Mesodermal cell (in vitro differentiated cells): ENCODE data around the gene ZNF655.

Experiments used
- H3K27ac ChIP-seq: 2 replicates; pipeline ENCODE4 v1.7.0; 2013; ENCODE audit warnings: mild to moderate bottlenecking, low read depth, low read length, moderate library complexity; ENCODE audit not compliant: severe bottlenecking
- H3K36me3 ChIP-seq: 2 replicates; pipeline ENCODE4 v1.7.1; 2013; ENCODE audit warnings: mild to moderate bottlenecking, low read length, moderate library complexity; ENCODE audit not compliant: control insufficient read depth, insufficient read depth
- H3K4me1 ChIP-seq: one replicate; pipeline ENCODE4 v1.7.1; 2013; ENCODE audit warnings: mild to moderate bottlenecking, low read length; ENCODE audit not compliant: insufficient read depth, control insufficient read depth, poor library complexity, severe bottlenecking
- H3K4me3 ChIP-seq: 2 replicates; pipeline ENCODE4 v1.7.0; 2013; ENCODE audit warnings: low read length, control low read depth, mild to moderate bottlenecking; ENCODE audit not compliant: insufficient read depth, poor library complexity, severe bottlenecking; ENCODE audit errors: extremely low read depth
- H3K9me3 ChIP-seq: 2 replicates; pipeline ENCODE4 v1.7.1; 2013; ENCODE audit warnings: mild to moderate bottlenecking, low read length, moderate library complexity; ENCODE audit not compliant: control insufficient read depth
- WGBS, 2 experiments: methylation state at CpG; one replicate each; pipeline ENCODE4 v1.1.5; 2013; ENCODE audit warnings: missing lambda C conversion rate in 2 of 2; ENCODE audit not compliant: insufficient coverage in 2 of 2; 5-methylcytosine and 5-hydroxymethylcytosine counted together

ZNF655 gene

DNA sequence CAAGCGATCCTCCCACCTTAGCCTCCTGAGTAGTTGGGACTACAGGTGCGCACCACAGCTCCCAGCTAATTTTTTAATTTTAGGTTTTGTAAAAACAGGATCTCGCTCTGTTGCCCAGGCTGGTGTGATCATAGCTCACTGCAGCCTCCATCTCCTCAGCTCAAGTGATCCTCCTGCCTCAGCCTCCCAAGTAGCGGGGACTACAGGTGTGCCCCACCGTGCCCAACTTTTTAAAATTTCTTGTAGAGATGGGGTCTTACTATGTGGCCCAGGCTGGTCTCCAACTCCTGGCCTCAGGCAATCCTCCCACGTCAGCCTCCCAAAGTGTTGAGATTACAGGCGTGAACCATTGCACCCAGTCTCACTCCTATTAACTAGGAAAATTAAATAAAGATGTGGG lies 47.1 kb downstream of the ZNF655 start:
- Histone ChIP-seq H3K4me1 (no peaks in the 10 kb centered on the region), H3K9me3 (no peaks in the 10 kb centered on the region), H3K27ac (no peak overlapping the region), H3K4me3 (no peak overlapping the region), H3K36me3 (no peaks in the 10 kb centered on the region)
- WGBS, 2 experiments, result 97 to 100% methylated on average over 4 to 5 of the region's 7 CpGs

DNA sequence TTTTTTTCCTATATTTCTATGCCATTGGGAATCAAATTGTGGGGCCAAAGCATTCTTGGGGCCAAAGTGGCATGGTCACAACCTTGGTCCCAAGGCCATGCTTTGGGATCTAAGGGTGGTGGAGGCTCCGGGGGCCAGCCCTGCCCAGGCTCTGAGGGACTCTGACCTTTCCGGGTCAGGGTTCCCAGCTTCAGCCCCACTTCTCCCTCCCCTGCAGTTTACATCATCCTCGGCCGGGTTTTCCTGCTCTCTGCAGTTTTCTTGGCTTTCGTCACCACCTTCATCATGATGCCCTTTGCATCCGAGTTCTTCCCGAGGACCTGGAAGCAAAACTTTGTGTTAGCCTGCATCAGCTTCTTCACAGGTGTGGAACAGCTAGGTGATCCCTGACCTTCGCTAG lies 48.1 kb downstream of the ZNF655 start:
- WGBS, 2 experiments, result 86 to 89% methylated on average over 8 of the region's 8 CpGs
- Histone ChIP-seq H3K9me3 (no peaks in the 10 kb centered on the region), H3K4me3 (no peak overlapping the region), H3K27ac (no peak overlapping the region), H3K4me1 (no peaks in the 10 kb centered on the region), H3K36me3 (no peaks in the 10 kb centered on the region)

DNA sequence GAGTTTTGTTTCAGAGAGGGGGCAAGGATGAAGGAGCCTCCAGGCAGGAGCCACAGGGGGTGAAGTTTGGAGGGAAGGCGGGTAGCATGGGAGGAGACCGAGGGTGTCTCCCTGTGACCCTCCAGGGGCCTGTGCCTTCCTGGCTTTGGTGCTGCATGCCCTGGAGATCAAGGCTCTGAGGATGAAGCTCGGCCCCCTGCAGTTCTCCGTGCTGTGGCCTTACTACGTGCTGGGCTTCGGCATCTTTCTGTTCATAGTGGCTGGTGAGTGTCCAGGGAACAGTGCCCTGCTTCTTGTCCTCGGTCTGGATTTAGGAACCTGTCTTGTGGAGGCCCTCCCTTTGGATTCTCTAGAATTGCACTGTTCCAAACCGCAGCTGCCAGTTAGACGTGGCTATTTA lies 49.1 kb downstream of the ZNF655 start:
- no peaks in the 10 kb centered on the region for H3K36me3 ChIP-seq
- 64 to 77% methylated on average over 8 of the region's 9 CpGs for WGBS, 2 experiments

DNA sequence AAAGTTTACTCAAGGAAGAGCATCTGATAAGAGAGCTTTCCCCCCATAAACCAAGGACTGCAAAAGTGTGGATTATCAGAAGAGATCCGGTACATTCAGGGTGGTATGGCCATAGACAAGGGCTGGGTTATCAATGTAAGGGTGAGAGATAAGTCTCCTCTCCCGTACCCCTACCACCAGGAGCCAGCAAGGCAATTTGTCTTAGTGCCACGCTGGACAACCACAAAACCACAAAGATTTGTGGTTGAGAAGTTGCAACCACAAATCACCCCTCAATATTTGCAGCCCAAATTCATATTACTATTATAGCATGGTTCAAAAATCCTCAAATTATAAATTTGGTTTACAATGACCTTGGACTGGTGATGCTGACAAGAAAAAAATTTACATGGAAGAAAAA lies 56.1 kb downstream of the ZNF655 start:
- H3K27ac ChIP-seq, result no peak overlapping the region
- no peaks in the 10 kb centered on the region for H3K9me3 ChIP-seq
- H3K36me3 ChIP-seq, result peaks cover 12% of the 10 kb centered on the region
- H3K4me3 ChIP-seq, result no peak overlapping the region
- H3K4me1 ChIP-seq, result peaks cover 14% of the 10 kb centered on the region
- WGBS, 2 experiments, result 100% methylated on average over 1 of the region's 3 CpGs; no CpG with 5 or more reads in 1 of the 2 experiments

More for the DNA sequence above, 49.1 kb downstream of the ZNF655 start:
- H3K4me3 ChIP-seq, result no peak overlapping the region
- no peaks in the 10 kb centered on the region for H3K4me1 ChIP-seq
- H3K9me3 ChIP-seq, result no peaks in the 10 kb centered on the region
- H3K27ac ChIP-seq, result no peak overlapping the region

DNA sequence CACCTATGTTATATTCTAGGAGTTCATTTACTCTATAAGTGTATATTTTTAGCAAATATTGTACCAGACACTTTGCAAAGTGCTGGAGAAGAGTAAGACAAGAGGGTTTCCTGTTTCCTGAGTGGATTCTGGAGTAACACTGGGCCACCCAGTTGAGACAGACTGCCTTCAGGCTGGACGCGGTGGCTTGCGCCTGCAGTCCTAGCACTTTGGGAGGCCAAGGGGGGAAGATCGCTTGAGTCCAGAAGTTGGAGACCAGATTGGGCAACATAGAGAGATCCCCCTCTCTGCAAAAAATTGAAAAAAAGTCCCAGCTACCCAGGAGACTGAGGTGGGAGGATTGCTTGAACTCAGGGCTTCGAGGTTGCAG lies 57.5 kb downstream of the ZNF655 start:
- 75 to 92% methylated on average over 4 to 5 of the region's 5 CpGs for WGBS, 2 experiments
- Histone ChIP-seq H3K9me3 (no peaks in the 10 kb centered on the region), H3K36me3 (peaks cover 27% of the 10 kb centered on the region), H3K4me1 (peaks cover 21% of the 10 kb centered on the region), H3K27ac (peak overlapping the region; percentile 86), H3K4me3 (peak overlapping the region; percentile 95)

DNA sequence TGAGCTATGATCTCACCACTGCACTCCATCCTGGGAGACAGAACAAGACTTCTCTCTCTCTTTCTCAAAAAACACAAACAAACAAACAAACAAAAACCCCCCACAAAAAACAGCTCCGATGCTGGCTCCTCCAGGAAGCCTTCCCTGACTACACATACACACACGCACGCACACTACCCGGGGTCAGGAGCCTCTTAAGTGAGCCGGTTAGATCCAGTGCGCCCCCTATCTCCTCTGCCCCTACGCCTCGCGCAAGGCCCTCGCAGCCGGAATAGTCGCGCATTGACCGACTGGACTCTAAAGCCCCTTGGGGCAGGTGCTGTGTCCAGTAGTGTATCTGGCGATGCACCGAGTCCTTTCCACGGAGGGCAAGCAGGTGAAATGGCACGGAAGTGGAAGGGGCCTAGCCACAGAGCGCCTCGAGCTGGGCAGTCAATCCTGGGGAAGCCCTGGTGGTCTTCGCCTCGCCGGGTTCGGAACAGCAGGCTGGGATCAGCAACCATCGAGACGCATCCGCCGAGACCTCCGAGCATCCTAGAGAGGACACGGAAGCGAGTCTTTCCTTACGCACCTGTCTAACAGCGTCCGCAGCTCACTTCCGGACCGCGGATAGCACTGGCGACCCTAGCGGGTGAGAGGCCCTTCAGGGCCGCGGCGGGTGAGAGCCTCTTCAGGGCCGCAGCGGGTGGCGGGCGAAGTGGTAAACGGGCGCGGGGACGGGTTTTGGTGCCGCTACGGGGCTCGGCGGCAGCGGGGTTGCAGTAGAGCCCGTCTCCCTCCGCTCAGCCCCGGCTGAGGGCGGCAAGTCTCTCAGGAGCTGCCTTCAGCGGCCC lies 58.1 kb downstream of the ZNF655 start, which contains the start of gene ZSCAN25:
ZSCAN25 (plus strand) TSS at position 588 of the 833 bp plus-strand sequence. CDS start 2,661 bp downstream, outside the sequence.
- Histone ChIP-seq H3K27ac (peak within 1 kb of the TSS; percentile 86), H3K4me3 (peak within 1 kb of the TSS; percentile 95), H3K9me3 (no peaks in the 10 kb centered on the region), H3K4me1 (peaks cover 21% of the 10 kb centered on the region), H3K36me3 (peaks cover 33% of the 10 kb centered on the region)
- WGBS, 2 experiments, result 0 to 1% methylated on average over 51 to 55 of the region's 60 CpGs

DNA sequence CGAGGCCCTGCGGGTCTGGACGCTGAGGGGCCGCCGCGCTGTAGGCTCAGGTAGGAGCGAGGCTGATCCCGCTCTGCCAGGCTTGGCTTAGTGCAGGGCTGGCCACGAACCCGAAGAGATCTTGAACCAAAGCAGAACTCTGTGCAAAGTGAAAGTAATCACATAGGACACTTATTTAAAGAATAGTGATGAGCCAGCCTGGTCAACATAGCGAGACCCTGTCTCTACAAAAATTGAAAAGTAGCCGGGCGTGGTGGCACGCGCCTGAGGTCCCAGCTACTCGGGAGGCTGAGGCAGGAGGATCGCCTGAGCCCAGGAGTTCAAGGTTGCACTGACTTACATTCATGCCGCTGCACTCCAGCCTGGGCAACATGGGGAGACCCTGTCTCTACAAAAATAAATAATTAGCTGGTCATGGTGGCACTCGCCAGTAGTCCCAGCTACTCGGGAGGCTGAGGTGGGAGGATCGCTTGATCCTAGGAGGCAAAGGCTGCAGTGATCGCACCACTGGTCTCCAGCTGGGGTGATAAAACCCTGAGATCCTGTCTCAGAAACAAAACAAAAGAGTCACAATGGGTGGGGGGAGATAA lies 58.8 kb downstream of the ZNF655 start:
- H3K36me3 ChIP-seq, result peaks cover 40% of the 10 kb centered on the region
- H3K9me3 ChIP-seq, result no peaks in the 10 kb centered on the region
- peak overlapping the region; percentile 95 for H3K4me3 ChIP-seq
- peaks cover 21% of the 10 kb centered on the region for H3K4me1 ChIP-seq
- H3K27ac ChIP-seq, result peak overlapping the region; percentile 64
- WGBS, 2 experiments, result 17 to 20% methylated on average over 19 to 22 of the region's 22 CpGs

DNA sequence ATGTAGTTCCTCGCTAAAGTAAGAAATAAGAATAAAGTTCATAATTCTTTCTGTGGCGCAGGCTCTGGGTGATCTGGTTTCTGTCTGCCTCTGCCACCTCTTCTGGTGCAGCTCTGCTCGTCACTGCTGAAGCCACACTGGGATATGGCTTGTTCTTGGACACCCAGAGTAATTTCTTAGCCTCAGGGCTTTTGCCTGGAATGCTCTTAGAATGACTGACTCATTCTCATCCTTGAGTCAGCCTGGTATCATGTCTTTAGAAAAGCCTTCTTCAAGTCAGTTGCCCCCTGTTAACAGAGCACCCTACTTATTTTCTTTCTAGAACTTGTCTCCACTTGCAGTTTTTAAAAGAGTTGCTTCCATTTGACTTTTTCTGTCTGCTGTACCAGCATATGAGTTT lies 60.3 kb downstream of the ZNF655 start:
- Histone ChIP-seq H3K27ac (peak overlapping the region; percentile 48), H3K4me1 (peaks cover 25% of the 10 kb centered on the region), H3K4me3 (no peak overlapping the region), H3K36me3 (peaks cover 53% of the 10 kb centered on the region), H3K9me3 (no peaks in the 10 kb centered on the region)
- WGBS, 2 experiments, result 93 to 95% methylated on average over 3 of the region's 3 CpGs

DNA sequence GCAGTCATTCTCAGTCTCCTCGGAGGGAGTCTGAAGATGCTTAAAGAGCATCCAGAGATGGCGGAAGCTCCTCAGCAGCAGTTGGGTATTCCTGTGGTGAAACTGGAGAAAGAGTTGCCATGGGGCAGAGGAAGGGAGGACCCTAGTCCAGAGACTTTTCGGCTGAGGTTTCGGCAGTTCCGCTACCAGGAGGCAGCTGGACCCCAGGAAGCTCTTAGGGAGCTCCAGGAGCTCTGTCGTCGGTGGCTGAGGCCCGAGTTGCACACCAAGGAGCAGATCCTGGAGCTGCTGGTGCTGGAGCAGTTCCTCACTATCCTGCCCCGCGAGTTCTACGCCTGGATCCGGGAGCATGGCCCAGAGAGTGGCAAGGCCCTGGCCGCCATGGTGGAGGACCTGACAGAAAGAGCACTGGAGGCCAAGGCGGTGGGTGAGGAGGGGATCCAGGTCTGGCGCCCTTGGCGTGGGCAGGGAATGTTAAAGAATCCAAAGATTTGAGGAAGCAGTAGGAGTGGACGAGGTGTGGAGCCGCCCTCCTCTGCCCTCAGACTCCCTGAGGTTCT lies 61.2 kb downstream of the ZNF655 start:
- H3K36me3 ChIP-seq, result peaks cover 63% of the 10 kb centered on the region
- H3K4me1 ChIP-seq, result peaks cover 25% of the 10 kb centered on the region
- H3K4me3 ChIP-seq, result no peak overlapping the region
- no peaks in the 10 kb centered on the region for H3K9me3 ChIP-seq
- H3K27ac ChIP-seq, result peak overlapping the region; percentile 48
- WGBS, 2 experiments, result 97 to 98% methylated on average over 17 to 18 of the region's 18 CpGs

DNA sequence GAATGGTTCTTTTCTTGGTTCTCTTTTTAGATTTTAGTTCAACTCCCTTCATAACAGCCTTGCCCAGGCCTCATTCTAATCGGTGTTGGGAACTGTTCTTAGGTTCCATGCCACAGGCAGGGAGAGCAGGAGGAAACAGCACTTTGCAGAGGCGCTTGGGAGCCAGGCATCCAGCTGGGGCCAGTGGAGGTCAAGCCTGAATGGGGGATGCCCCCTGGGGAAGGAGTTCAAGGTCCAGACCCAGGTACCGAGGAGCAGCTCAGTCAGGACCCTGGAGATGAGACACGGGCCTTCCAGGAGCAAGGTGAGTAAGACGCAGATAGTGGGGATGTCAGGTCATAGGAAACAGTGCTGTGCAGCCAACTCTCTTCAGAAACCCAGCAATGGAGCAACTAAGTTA lies 62.8 kb downstream of the ZNF655 start:
- H3K4me1 ChIP-seq, result peaks cover 25% of the 10 kb centered on the region
- H3K9me3 ChIP-seq, result no peaks in the 10 kb centered on the region
- no peak overlapping the region for H3K4me3 ChIP-seq
- H3K36me3 ChIP-seq, result peaks cover 79% of the 10 kb centered on the region
- no peak overlapping the region for H3K27ac ChIP-seq
- WGBS, 2 experiments, result 96 to 97% methylated on average over 4 of the region's 5 CpGs
